GM15510 (cell line): Measurements from ENCODE around the gene TMEM135.

Experiments
- POLR2A ChIP-seq: IDR thresholded peaks from 3 replicates; pipeline ENCODE4 v1.6.1; 2011; ENCODE audit warnings: borderline replicate concordance; ENCODE audit not compliant: insufficient read length; ENCODE audit errors: extremely low read depth

TMEM135 gene

DNA sequence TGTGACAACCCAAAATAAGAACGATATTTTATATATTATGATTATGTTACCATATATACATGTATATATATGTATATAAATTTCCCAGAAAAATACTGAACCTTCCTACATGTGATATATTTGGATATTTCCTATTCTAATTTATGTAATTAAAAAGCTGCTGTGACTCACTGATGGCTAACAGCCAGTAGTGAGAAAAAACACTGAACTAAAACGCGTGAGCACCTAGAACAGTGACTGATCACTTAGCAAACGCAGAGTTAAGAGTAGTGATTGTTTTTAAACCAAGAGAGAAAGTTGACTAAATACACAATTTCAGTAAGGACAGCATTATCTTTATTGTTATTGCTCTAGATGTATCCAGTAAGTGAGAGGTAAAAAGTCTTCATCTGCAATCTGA, 213.8 kb downstream of the TMEM135 start:
- TF ChIP-seq POLR2A: no peak

DNA sequence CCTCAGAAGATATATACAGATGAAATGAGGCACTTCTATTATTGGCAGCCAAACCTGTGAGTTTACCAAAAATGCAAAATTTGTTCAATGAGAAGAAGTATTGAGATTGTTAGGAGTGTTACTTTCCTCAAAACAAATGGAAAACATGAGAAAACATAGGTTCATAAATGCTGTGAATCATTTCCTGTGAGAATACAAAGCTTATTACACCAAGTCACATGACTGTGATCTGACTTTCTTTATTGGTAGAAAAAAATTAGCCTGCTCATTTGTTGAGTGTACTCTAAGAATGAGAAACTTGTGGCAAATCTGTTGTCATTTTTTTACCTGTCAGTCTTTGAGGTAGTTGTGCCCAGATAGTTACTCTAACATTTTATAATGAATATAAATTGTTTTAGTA, 215.1 kb downstream of the TMEM135 start:
- TF ChIP-seq POLR2A: no peak

DNA sequence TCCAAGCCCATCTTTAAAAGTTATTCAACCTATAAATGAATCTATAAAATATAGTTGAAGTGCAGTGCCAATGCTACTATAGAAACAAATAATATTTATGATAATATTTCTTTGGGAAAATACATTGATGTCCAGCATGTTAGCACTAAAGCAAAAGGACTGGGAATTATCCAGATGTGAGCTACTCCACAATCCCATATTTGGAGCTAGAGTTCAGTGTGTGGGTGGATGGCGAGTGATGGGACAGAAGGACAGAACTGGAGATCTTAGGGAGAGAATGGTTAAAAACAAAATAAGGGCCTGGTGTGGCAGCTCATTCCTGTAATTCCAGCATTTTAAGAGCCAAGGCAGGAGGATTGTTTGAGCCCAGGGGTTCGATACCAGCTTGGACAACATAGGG, 216.8 kb downstream of the TMEM135 start:
- TF ChIP-seq POLR2A: no peak

DNA sequence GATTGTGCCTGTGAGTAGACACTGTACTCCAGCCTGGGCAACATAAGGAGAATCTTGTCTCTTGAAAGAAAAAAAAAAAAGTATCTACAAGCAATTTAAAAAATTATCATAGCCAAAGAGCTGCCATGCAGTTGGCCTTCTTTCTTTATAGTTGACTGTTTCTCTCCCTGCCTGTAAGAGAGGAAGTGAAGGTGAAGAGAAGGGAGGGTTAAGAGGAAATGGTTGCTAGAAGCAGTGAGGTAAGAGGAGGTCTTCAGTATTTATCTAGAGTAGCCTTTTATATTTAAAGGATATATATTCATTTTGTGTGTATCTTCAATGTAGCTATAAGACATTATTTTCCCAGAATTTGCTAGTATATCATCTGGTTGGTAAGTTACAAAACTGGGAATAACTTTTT, 217.9 kb downstream of the TMEM135 start:
- no peak for TF ChIP-seq POLR2A

DNA sequence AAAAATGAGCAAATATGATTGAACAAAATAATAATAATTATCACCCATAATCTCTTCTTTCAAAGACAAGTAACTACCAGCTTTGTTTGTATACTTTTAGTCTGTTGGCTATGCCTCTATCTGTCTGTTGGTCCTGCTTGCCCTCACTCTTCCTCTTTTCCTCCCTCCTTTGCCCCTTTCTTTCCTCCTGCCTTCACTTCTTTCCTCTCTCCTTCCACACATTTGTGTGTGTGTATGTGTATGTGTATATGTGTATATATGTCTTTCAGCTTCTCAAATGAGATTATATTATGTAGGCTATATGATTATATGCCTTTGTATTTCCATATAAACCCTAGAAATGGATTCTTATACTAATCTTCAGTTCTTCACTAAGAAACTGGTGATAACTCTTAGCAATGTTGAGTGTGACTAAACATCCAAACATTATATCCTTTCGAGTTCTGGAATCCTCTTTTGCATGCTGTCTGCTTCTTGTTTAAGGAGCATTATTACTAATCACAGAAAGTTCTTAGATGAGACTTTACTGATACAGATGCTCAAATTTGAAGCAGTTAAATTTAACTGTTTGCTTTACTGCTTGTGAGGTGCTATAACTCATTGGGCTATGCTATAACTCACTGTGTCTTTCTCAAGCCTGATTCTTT, 219.1 kb downstream of the TMEM135 start:
- no peak for TF ChIP-seq POLR2A

DNA sequence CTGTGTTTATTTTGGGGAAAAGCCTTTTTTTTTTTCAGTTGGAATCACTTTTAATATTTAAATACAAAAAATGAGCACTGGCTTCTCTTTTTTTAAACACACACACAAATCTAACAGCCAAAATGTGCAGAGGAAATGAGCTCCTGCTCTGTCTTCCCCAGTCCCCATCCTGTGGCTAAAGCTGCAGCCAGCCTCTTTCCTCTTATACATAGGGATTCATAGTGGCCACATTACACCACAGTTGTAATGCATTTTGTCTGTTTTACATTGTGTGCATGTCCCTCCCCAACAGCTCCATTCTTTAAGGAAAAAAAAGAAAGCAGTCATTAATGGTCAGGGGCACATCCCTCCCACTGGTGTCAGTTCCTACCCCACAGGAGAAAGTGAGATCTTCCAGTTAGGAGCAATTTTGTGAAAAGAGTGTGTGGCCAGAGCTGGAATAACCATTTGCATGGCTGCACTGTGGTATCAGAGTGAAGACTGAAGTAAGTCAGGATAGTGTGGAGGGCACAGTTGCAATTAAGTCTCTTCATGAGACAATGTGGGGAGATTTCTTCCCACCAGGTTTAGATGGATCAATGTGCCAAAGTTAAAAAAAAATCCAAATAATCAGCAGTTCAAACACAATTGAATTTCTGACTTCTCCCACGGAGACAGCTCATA, 220.6 kb downstream of the TMEM135 start:
- no peak for TF ChIP-seq POLR2A

DNA sequence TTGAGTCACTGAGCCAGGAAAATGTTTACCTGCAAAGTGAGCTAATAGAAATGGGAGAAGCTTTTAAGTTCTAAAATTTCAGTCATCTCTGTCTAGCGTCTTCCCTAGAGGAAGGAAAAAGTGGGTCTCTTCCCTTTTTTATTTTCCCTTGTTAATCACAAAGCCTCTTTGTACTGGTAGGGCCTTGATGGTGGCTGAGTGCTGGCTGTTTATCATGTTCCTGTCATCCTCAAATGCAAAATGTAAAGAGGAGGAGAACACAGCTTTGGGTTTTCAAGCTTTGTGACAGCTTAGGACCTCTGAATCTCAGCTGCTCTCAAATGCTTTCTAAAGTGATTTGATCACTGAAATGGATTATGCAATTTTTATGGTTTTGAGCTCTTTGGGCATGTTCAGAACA, 222.0 kb downstream of the TMEM135 start:
- no peak for TF ChIP-seq POLR2A

DNA sequence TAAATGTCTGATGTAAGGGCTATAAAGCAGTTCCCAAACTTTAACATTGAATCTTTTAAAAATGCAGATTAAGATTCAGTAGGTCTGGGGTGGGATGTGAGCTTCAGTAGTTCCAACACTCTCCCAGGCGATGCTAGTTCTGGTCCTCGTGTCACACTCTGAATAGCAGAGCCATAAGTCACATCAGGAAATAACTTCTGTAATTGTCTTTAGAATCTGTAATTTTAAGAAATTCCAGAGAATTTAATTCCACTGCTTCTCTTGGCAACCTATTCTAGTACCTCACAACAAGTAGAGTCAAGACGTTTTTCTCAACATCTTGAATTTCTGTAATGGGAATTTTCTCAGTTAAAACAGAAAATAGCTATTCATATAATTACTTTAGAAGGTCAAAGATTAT, 223.1 kb downstream of the TMEM135 start:
- no peak for TF ChIP-seq POLR2A

DNA sequence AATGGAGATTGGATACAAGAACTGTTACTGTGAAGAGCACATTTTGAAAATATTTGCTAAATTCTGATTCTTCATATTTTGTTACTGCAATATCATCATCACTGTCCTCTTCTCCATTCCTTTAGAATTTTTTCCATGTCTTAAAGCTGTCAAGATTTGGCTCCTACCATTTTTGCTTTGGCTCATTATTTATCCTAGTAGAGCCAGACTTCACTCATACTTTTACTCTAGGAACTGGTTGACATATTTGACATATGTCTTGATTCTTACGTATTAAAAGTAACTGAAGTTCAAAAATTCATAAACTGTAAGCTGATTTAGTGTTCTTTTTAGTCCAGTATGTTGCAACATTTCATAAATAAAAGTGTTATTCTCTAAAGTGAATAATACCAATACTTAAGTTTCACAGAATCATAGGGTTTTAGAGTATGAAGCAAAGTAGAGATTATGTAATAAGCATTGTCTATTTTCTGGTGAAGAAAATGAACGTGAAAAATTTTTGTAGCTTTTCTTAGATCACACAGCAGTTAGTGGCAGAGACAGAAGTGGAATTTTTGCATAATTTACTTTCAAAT, 225.6 kb downstream of the TMEM135 start:
- no peak for TF ChIP-seq POLR2A

DNA sequence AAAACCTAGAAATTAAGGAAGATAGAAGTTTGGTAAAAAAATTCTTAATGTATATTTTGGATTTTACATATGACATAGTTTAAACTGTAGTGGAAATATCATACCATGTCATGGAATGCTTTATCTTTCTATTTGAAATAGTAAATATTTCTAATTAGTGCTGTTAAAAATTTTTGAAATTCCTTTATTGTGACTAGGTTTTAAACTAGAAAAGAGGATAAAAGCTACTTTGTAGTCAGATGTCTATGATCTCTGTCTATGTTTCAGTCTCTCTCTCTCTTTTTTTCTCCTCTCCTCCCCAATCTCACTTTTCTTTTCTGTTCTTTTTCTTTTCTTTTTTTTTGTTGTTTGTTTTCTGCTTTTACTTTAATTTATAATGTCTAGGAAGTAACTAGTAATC, 226.2 kb downstream of the TMEM135 start:
- TF ChIP-seq POLR2A: no peak

DNA sequence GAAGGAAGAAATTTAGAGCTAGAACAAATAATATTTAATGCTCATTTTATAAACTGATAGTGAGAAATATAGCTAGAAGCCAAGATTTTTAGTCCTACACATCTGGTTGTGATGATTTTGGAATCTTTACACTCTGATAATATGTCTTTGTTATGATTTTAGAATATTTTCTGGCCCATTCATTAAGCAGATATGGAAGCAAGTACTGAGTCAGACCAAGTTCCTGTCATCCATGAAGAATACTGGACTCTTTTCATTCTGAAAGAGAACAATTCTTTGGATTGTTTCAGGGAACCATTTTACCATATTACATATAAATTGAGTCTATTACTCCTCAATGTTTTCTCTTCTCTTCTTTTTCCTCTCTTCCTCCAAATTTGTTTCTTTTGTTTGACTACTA, 227.4 kb downstream of the TMEM135 start:
- TF ChIP-seq POLR2A: no peak

DNA sequence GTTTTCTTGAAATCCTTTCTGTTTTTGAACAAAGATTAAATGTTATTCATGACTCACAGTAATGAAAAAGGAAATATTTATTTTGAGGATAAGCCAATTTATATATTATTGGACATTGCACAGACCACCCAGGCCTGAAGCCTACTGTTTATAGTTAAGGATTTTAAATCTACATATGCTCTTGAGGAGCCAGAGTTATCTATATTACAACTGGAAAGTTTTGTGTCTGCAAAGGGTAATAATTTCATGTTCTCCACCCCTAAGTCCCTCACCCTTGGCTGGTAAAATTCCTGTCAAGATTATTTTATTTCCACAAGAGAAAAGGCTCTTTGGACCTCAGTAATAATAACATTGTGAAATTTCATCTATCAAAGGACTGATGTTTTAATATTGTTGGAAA, 228.2 kb downstream of the TMEM135 start:
- TF ChIP-seq POLR2A: no peak

DNA sequence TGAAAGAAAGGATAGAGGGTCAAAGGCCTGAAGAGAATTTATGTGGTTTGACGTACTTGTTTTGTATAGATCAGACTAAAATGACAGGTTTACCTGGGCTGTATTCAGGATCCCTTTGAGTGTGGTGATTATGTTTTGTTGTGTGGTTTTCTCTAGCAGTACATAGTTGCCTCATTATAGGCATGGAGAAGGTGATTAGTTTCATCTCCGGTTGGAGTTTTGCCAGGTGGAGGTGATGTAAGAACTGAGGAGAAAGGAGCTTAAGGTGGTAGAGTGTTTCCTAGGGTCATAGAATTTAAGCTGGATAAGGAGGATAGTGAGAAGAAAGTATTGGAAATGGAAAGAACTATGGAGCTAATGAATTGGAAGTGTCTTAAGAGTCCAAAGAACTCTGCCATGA, 229.0 kb downstream of the TMEM135 start:
- TF ChIP-seq POLR2A: no peak

DNA sequence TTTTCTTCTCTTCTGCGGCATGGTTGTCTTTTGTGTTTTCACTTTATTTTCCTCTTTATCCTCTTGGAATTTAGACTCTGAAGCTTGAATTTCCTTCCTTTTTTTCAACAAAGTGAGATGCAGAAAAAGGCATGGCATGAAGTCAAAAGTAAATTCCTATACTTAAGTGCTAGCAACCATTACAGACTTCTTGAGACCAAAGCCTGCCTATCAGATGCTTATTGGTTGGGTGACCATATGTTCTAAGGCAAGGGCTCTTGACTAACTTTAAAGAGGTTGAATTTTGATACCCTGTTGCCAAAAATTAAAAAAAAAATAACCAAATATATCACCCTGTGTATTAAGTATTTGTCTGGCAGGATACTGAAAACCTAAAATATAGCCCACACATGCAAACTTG, 237.4 kb downstream of the TMEM135 start:
- no peak for TF ChIP-seq POLR2A

DNA sequence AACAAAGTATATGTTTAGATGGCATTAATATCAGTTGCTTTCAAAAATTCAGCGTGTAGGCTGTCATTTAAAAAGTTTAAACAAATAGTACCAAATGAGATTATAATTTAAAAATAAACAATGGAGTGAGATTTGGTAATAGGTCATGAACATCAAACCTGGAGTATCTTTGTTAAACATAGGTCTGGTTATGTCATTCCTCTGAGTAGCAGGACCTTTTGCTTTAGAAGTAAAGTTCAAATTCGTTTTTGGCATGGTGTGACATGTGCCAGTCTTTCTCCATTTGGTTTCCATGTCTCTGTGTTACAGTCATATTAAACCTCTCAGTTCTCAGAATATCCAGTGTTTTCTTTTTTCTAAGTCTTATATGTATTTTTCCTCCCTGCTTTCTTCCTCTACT, 242.4 kb downstream of the TMEM135 start:
- no peak for TF ChIP-seq POLR2A

DNA sequence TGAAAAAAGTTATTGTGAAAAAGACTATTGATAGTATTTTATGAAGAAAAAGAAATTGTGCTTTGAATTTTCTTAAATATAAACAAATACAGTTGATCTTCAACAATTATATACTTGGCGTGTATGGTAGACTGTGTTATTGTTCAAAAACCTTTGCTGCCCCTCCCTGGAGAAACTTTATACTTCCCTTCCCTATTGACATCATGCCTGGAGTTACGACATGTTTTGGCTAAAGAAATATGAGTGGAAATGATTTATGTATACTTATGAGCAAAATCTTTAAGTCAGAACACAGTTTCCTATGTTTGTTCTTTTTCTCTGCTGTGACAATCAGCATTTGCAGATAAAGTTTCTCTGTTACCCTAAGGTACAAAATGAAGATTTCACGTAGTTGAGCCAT, 243.8 kb downstream of the TMEM135 start:
- no peak for TF ChIP-seq POLR2A
